Keratinocyte (primary cell): ENCODE results near the gene GRIN2C. TPM values are rescaled to one million over a fixed set of nuclear protein-coding genes. Genes with fewer than 3 reads are reported as not detected.

Experiments
- DNase-seq: peaks from one replicate; pipeline ENCODE4 v3.0.0-alpha.2; 2011; ENCODE audit warnings: low read depth, missing footprints, low spot score
- FAIRE-seq: peaks from 2 replicates; lab custom pipeline; 2011; peaks lifted over from hg19 to GRCh38; lab: Jason Lieb, UNC
- H2AFZ ChIP-seq: 2 replicates; pipeline ENCODE4 v1.6.0; 2012; ENCODE audit warnings: low read length, control low read depth, inconsistent platforms; ENCODE audit not compliant: control insufficient read depth
- H3K27ac ChIP-seq: 2 replicates; pipeline ENCODE4 v1.5.1; 2011; ENCODE audit warnings: low read length; ENCODE audit not compliant: control insufficient read depth, insufficient read depth
- H3K27me3 ChIP-seq: 3 replicates; pipeline ENCODE4 v1.6.0; 2011; ENCODE audit warnings: low read length; ENCODE audit not compliant: control insufficient read depth, insufficient read depth; ENCODE audit errors: extremely low read depth
- H3K36me3 ChIP-seq, 2 experiments: 2 replicates in 1 of 2; 3 replicates in 1 of 2; pipeline ENCODE4 v1.5.1; 2011; ENCODE audit warnings: low read length in 2 of 2, mild to moderate bottlenecking in 1 of 2; ENCODE audit not compliant: control insufficient read depth in 2 of 2, insufficient read depth in 2 of 2; ENCODE audit errors: extremely low read depth in 1 of 2
- H3K4me1 ChIP-seq: 3 replicates; pipeline ENCODE4 v1.5.1; 2011; ENCODE audit warnings: low read length; ENCODE audit not compliant: control insufficient read depth, insufficient read depth; ENCODE audit errors: extremely low read depth
- H3K4me2 ChIP-seq: 3 replicates; pipeline ENCODE4 v1.6.0; 2011; ENCODE audit warnings: low read depth, low read length; ENCODE audit not compliant: control insufficient read depth, insufficient read depth; ENCODE audit errors: extremely low read depth
- H3K4me3 ChIP-seq, 3 experiments: fragments of 200-600 bp in 1 of 3; sonication (generic) in 1 of 3; 2 replicates in 2 of 3; 3 replicates in 1 of 3; pipeline ENCODE4 v1.5.1; 2011 to 2016; ENCODE audit warnings: low read length in 3 of 3, mild to moderate bottlenecking in 3 of 3, control low read depth in 2 of 3, inconsistent platforms in 1 of 3, low read depth in 1 of 3, mixed read lengths in 1 of 3, mixed run types in 1 of 3, moderate library complexity in 1 of 3; ENCODE audit not compliant: control insufficient read depth in 2 of 3, insufficient read depth in 2 of 3; ENCODE audit errors: extremely low read depth in 1 of 3
- H3K79me2 ChIP-seq: 2 replicates; pipeline ENCODE4 v1.6.0; 2012; ENCODE audit warnings: low read length; ENCODE audit not compliant: control insufficient read depth, insufficient read depth
- H3K9ac ChIP-seq: 3 replicates; pipeline ENCODE4 v1.6.0; 2011; ENCODE audit warnings: low read length; ENCODE audit not compliant: control insufficient read depth, insufficient read depth; ENCODE audit errors: extremely low read depth
- H3K9me1 ChIP-seq: 3 replicates; pipeline ENCODE4 v1.6.0; 2011; ENCODE audit warnings: low read length; ENCODE audit not compliant: control insufficient read depth, insufficient read depth; ENCODE audit errors: extremely low read depth
- H3K9me3 ChIP-seq: 2 replicates; pipeline ENCODE4 v1.5.1; 2012; ENCODE audit warnings: low read depth, low read length; ENCODE audit not compliant: control insufficient read depth
- H4K20me1 ChIP-seq: 3 replicates; pipeline ENCODE4 v1.6.0; 2011; ENCODE audit warnings: low read length; ENCODE audit not compliant: control insufficient read depth, insufficient read depth; ENCODE audit errors: extremely low read depth
- CTCF ChIP-seq, 3 experiments: IDR thresholded peaks in 1 of 3; conservative IDR thresholded peaks in 1 of 3; optimal IDR thresholded peaks in 1 of 3; 2 replicates in 2 of 3; 3 replicates in 1 of 3; pipeline versions ENCODE3 to v1.5.1; 2011; ENCODE audit warnings: low read length in 3 of 3, mild to moderate bottlenecking in 3 of 3, moderate library complexity in 2 of 3, control low read depth in 1 of 3, inconsistent platforms in 1 of 3; ENCODE audit not compliant: insufficient read depth in 2 of 3; ENCODE audit errors: extremely low read depth in 1 of 3
- EZH2 ChIP-seq: IDR thresholded peaks from one replicate; pipeline ENCODE4 v1.6.1; 2012; ENCODE audit warnings: inconsistent platforms, mild to moderate bottlenecking, low read length, moderate library complexity
- dilution Hi-C: fragments of 300-500 bp; cut with MboI; formaldehyde crosslinking; loops from one replicate; pipeline ENCODE4 v1.7.0; 2020; ENCODE audit warnings: low sequenced_read_pairs; ENCODE audit not compliant: extremely low pct_ligation_motif_present
- polyA plus RNA-seq, 5 experiments: library from polyadenylated mRNA; depleted of rRNA in 3 of 5; stranded (reverse) in 3 of 5; stranded (forward) in 1 of 5; unstranded in 1 of 5; fragments of >200 nt; gene quantifications; 1 replicate in 1 of 5; 2 replicates in 3 of 5; 3 replicates in 1 of 5; pipeline versions ENCODE4 v1.2.1 to v1.2.3, GENCODE V29; 2011 to 2012; ENCODE audit warnings: missing spikeins in 2 of 5, low read depth in 1 of 5, low replicate concordance in 1 of 5

GRIN2C gene
- polyA plus RNA-seq, 1 donor (not counting 4 experiments of a cell fraction or from before 2014, with no cell fraction given) = not detected

- Histone ChIP-seq H3K27me3 (no peaks in the 10 kb centered on the region), H3K9me3 (no peaks in the 10 kb centered on the region), H3K4me2 (no peak overlapping the region), H4K20me1 (no peaks in the 10 kb centered on the region), H3K4me3 (no peak overlapping the region), H3K9me1 (no peaks in the 10 kb centered on the region), H2AFZ (no peak overlapping the region), H3K79me2 (peaks cover 8% of the 10 kb centered on the region), H3K4me1 (peaks cover 15% of the 10 kb centered on the region), H3K27ac (no peak overlapping the region), H3K9ac (no peak overlapping the region), H3K36me3 (peaks cover 0 to 4% of the 10 kb centered on the region in 2 experiments)
- no peak for TF ChIP-seq EZH2
- no peak for TF ChIP-seq CTCF (optimal IDR thresholded peaks at IDR 0.05 in 1 of 3, IDR thresholded peaks at IDR 0.05 in 1 of 3, conservative IDR thresholded peaks at IDR 0.05 in 1 of 3; ENCODE audit: extremely low read depth in 1 of 3, insufficient read depth in 2 of 3, low read length in 3 of 3)
- dilution Hi-C loops = no loop called here
- FAIRE-seq = no peak
- no peak for DNase-seq
Measured at GRCh38 chr17:74868251-74868907, 8.7 kb upstream of the GRIN2C start.

GRCh38 chr17:74866198-74866835 lies 6.6 kb upstream of the GRIN2C start:
- Histone ChIP-seq H3K79me2 (no peaks in the 10 kb centered on the region), H3K9me1 (no peaks in the 10 kb centered on the region), H3K4me1 (peaks cover 7% of the 10 kb centered on the region), H3K4me3 (no peak overlapping the region), H4K20me1 (peaks cover 5% of the 10 kb centered on the region), H3K9me3 (no peaks in the 10 kb centered on the region), H3K27me3 (peaks cover 12% of the 10 kb centered on the region), H3K4me2 (no peak overlapping the region), H3K27ac (no peak overlapping the region), H3K36me3 (peaks cover 0 to 4% of the 10 kb centered on the region in 2 experiments), H3K9ac (no peak overlapping the region), H2AFZ (no peak overlapping the region)
- TF ChIP-seq CTCF (optimal IDR thresholded peaks at IDR 0.05 in 1 of 3, IDR thresholded peaks at IDR 0.05 in 1 of 3, conservative IDR thresholded peaks at IDR 0.05 in 1 of 3; ENCODE audit: extremely low read depth in 1 of 3, insufficient read depth in 2 of 3, low read length in 3 of 3) (no peak), EZH2 (no peak)
- FAIRE-seq = no peak
- dilution Hi-C loops = no loop called here
- DNase-seq = no peak
